HG02571 (cell line): Measurements from ENCODE around the gene CASP8.
"Not testable (repeated sequence)": the region's sequence is repeated elsewhere in the genome, so short reads cannot be mapped to it uniquely, and the experiment has no call there.

Experiments used
- ATAC-seq: cut with Tn5 transposase; IDR thresholded peaks from one replicate; pipeline ENCODE4 v1.9.1; 2021; ENCODE audit warnings: mild to moderate bottlenecking, moderate library complexity; ENCODE audit not compliant: unreplicated experiment

CASP8 gene

DNA sequence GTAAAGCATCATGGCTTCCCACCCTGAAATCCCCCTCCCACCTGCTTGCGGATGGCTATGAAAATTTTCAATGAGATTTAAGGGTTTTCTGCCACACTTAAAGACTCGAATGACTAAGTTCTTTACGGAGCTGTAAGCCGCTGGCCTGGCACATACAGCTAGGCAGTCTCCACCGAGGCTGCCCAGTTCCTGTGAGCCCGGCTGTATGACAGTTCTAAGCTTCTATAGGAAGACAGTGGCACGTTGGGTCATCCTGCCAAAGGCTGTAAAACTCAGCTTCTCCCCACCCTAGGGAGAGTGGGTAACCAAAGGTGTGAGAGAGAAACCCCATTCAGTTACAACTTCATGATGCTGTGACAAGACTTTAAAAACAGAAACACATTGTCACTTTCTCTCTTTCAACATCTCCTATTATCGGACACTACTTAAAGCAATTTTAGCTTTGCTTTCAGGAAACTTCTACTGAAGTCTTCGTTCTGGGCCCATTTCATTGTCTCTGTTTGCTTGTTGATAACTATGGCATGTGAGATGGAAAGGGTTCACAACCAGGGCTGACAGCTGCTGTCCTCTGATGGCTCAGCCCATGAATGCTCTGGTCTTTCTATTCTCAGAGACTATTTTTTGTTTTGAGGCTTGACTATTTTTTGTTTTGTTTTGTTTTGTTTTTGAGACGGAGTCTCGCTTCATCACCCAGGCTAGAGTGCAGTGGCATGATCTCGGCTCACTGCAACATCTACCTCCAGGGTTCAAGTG is 7.1 kb downstream of the CASP8 start:
- no peak for ATAC-seq

DNA sequence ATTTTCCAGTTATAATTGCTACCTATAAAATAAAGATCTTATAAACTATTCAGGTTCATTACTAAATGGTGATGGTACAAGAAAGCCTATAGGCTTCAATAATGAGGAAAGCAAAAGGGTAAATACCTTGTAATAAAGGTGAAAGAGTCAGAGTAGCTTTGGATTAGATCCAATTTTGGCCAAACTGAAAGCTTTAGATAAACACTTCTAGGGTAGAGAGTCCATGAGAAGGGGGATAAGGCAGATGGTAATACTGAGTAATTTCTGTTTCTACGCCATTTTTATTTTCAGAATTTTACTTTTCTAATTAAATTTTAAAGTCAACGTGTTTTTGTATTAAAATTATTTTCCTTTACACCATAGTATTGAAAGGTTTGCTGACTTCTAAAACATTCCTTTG is 9.4 kb downstream of the CASP8 start:
- ATAC-seq: no peak

DNA sequence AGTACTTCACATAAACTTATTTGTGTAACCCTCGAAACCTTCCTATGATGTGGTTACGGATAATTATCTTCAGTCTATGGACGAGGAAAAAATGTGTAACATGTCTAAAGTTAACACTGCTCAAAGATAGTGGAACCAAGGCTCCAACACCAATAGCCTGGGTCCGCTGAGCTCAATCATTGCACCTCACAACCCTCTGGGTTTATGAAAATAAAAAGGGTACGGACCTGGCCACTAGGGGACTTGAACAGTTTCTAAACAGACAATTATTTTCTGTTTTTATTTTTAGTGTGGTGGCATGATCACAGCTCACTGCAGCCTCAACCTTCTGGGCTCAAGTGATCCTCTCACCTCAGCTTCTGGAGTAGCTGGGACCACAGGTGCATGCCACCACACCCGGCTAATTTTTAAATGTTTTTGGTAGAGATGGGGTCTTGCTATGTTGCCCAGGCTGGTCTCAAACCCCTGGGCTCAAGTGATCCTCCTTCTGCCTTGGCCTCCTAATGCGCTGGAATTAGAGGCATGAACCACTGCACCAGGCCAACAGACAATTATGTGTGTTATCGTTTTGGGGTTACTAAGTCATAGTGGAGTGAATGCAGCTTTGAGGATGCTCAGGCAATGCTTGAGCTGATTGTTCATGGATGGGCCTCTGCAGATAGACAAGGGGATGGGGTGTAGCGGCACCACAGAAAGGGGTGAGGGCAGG is 10.1 kb downstream of the CASP8 start:
- no peak for ATAC-seq

DNA sequence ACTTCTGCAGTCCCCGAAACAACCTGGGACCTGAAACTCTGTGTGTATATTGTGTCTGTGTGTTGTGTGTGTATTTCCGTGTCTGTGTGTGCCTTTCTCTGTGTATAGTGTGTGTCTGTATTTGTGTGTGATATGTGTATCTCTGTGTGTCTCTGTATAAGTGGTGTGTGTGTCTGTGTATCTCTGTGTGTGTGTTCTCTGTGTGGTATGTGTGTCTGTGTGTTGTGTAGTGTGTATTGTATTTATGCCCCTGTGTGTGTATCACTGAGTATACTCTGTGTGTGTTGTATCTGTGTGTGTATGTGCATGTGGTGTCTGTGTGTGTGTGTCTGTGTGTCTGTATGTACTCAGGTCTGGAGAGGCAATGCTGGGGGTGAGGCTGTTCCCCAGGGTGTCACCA is 11.6 kb downstream of the CASP8 start:
- no peak for ATAC-seq

DNA sequence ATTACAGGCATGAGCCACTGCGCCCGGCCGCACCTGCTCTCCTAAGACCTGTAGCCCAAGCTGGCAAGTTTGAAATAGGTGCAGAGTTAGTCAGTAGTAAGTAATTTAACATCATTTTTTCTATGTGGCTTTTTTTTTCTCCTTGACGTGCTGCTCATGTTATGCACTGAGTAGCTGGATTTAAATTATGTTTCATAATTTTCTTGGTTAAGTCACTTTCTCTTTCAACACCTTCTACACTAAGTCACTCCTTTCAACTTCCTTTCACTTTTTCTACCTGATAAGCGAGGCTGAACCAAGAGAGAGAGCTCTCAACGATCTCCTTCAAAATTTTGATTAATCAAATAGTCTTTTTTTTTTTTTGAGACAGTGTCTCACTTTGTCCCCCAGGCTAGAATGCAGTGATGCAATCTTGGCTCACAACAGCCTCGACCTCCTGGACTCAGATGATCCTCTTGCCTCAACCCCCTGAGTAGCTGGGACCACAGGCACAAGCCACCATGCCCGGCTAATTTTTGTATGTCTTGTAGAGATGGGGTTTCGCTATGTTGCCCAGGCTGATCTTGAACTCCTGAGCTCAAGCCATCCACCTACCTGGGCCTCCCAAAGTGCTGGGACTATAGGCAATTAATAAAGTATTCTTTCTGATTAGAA is 13.1 kb downstream of the CASP8 start:
- ATAC-seq: no peak

DNA sequence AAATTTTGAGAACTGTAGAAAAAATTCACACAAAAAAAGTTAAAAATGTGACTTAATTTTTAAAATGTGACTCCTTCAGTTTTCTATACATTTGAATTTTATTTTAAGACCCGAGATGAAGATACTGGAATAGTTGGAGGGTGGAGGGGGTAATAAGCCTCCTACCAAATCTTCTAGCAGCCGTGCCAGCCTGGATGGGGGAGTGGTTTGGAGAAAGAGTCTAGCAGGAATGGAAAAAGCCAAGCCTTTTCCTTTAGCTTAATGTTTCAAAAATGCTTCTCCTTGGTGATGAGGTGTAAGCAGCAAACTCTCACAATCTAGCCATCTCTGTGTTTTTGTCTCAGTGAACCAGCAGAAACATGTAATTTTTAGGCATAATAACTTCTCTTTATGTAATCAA is 14.7 kb downstream of the CASP8 start:
- no peak for ATAC-seq

DNA sequence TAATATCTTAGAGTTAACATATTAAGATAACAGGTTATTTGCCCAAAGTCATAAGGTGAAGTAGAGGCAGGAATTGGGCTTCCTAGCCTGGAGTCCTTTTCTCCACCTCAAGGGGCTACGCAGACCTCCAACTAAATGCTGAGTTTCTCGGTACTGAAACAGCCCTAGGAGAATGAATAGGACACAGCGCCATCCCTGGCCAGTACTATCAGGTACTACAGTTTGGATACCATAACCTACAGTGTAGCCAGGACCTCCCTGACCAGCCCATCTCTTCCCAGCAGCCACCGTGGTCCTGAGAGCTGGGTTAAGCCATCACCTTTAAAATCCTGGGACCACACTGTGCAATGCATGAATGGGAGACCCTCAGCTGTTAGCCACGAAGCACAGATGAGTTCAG is 15.7 kb downstream of the CASP8 start:
- no peak for ATAC-seq

DNA sequence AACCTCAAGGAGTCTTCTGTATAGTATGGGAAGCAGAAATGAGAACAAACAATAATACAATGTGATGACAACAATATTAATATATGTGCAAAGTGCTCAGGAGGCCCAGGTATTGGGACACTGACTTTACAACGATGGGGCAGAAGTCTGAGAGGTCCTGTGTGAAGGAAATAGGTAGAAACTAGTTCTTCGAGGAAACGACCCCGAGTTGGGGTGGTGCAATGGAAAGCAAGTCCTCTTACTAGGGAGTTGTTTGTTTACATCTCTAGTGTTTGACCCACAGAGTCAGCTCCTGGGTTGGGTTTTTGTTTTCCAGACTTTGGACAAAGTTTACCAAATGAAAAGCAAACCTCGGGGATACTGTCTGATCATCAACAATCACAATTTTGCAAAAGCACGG is 16.2 kb downstream of the CASP8 start:
- no peak for ATAC-seq

DNA sequence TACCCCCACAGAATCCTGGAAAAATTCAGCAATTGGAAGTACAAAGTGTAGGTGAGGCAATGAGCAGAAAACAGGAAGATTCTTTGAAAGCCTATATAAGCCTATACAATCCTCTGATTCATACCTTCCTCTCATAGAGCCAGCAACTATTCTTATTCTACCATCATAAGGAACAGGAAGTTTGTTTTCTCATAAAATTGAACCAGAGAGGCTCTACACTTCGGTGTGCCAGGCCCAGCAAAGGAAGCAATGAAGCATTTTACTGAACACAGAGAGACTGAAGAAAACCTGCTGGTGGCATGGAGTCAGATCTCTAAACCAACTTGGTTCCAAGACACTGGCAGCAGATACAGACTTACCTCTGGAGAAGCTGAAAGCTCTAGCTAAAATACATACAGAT is 18.7 kb downstream of the CASP8 start:
- no peak for ATAC-seq

DNA sequence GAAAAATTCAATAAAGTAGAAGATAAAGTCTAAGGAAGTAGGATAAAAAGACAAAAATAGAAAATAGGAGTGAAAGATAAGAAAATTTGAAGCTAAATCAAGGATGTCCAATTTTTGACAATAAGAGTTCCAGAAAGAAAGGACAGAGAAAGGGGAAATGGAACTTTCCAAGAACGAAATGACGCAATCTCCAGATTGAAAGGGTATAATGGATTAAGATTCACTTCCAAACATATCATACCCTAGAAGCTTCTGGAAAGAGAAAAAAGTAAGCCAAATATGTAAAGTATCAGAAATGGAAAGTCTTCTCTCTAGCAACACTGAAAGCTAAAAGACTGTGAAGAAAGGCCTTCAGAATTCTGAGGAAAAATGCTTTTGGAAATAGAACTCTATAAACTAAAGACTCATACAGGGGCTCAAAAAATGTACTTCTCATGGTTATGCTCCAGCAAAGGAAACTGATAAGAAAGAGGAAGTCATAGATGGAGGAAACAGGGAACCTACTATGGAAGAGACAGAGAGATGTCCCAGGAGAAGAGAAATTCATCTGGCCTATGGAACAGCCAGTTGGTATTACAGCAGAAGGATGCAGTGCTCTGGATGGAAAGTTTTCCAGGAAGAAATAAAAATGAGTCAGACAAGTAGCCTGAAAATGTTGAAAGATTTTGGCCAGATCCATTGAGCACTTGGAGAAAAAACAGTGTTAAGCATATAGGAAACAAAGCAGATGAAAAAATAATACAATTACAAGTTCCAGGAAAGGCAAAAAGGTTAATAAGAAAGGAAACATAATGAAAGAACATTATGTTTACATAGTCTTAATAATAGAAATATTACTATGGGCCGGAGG is 20.1 kb downstream of the CASP8 start:
- no peak for ATAC-seq

DNA sequence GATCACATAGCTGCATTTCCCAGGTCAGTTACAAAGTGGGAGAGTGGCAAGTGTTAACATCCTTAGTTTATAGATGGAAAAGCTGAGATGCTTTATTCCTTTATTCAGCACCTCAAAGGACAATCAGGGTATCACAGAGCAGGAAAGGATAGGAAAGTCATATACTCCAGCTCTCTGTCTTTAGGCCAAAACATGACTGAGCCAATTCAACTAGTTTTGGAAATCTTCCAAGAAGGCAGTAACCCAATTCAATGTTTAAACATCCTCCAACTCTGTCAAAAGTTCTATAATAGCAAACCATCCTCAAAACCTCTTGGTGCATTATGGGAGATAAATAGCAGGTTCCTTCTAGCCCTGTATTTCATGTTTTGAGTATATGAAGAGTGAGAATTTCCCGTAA is 25.2 kb downstream of the CASP8 start:
- no peak for ATAC-seq

DNA sequence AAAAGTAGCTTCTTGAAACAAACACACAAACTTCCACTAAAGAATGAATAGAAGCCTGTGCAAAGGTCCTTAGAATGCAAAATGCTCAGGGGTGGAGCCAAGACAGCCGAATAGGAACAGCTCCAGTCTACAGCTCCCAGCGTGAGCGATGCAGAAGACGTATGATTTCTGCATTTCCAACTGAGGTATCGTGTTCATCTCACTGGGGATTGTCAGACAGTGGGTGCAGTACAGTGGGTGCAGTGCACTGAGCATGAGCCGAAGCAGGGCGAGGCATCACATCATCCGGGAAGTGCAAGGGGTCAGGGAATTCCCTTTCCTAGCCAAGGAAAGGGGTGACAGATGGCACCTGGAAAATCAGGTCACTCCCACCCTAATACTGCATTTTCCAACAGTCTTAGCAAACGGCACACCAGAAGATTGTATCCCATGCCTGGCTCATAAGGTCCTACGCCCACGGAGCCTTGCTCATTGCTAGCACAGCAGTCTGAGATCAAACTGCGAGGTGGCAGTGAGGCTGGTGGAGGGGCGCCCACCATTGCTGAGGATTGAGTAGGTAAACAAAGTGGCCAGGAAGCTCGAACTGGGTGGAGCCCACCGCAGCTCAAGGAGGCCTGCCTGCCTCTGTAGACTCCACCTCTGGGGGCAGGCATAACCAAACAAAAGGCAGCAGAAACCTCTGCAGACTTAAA is 30.3 kb downstream of the CASP8 start:
- ATAC-seq: not testable (repeated sequence)

DNA sequence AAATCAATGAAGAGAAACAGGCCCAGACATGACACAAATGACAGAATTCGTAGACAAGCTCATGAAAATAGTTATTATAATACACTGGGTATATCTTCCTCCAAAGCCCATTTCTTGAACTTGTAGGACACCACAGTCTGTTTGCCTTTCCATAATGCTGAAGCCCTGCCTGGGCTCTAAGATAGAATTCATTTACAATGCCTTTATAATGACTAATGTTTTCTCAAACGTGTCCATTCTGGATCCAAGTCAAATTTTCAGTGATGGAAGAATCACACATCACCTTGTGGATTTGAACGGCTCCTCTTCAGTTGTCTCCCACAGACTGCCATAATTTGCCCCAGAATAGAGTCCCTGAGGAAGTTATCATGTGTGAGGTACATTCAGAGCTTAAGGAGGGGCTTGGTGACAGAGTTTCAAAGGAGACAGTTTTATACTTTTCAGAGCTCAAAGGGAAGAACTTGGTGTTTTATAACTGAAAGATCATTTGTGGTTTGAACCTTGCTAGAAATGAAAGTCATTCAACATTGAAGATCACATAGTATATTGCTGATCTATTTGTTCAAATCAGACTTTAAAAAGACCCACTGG is 38.2 kb downstream of the CASP8 start:
- ATAC-seq: no peak

DNA sequence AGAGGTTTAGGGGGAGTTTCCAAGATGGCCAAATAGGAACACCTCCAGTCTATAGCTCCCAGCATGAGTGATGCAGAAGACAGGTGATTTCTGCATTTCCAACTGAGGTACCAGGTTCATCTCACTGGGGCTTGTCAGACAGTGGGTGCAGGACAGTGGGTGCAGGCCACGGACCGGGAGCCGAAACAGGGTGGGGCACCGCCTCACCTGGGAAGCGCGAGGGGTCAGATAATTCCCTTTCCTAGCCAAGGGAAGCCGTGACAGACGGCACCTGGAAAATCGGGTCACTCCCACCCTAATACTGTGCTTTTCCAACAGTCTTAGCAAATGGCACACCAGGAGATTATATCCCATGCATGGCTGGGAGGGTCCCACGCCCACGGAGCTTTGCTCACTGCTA is 39.6 kb downstream of the CASP8 start:
- not testable (repeated sequence) for ATAC-seq

DNA sequence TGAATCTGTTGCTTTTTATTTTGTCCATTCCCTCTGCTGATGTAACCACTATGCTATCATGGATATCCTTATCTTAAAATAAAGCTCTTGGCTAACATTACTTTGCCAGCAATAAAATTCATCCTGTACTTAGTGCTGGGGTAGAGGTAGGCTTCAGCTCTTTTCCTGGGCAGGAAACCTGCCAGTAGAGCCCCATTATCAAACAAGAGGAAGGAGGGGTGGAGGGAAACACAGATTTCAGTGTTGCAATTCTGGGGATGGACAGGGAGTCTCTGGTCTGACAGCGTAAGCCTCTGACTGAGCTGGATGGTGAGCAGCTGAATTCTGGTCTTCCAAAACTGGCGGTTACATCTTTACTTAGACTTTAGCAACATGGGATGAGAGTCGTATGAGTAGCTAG is 47.5 kb downstream of the CASP8 start:
- no peak for ATAC-seq

DNA sequence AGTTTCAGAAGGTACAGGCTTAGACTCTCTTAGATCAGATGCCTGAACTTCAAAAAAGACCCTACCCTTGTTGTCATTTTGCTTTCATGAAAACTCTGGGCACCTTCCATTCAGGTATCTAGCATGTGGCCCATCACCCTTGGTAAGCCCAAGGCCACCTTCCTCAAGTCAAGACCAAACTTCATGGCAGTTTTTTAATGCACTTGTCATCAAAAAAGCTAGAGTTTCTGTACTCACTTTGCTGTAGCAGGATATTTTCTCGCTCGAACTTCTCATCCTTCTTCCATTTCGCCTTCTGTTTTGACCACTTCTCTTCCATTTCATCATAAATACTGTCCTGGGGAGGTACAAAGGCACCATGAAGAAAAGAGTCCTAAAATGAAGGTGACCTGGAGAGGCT is 48.6 kb downstream of the CASP8 start:
- ATAC-seq: no peak

DNA sequence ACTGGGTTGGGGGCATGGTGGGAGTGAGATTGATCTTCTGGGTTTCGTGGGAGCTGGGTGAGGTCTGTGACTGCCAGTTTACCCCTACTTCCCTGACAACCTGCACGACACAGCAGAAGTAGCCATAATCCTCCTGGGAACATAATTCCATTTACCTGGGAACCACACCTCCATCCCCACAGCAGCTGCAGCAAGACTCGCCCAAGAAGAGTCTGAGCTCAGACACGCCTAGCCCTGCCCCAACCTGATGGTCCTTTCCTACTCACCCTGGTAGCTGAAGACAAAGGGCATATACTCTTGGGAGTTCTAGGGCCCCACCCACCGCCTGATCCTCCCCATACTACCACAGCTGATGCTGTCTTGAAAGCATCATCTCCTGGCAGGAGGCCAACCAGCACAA is 53.0 kb downstream of the CASP8 start:
- ATAC-seq: no peak

DNA sequence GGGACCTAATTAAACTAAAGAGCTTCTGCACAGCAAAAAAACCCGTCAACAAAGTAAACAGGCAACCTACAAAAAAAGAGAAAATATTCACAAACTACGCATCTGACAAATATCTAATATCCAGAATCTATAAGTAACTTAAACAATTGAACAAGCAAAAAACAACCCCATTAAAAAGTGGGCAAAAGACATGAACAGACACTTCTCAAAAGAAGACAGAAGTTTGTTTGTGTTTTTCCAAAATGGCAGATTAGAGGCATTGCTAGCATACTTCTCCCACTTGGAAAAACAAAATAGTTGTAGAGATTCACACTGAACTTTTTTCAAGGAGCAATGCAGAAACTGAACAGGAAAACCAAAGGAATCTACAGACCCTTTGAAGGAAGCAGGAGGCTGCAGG is 59.2 kb downstream of the CASP8 start:
- ATAC-seq: no peak

DNA sequence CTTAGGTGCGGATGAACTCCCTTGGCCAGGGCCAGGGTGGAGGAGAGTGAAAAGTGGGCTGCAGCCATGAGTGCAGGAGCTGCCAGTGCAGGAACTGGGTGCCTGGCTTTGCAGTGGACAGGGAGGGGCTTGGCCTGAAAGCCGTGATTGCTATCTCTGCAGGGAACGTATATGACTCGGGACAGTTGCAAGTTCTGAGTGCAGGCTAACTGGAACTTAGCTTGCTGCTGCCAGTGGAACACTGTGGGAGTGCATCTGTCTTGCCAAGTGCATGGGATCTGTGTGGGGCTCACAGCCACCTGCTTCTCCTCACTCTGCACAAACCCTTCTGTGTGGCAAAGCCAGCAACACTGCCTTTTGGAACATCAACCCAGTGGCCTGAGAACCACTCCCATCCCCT is 59.9 kb downstream of the CASP8 start:
- ATAC-seq: no peak

DNA sequence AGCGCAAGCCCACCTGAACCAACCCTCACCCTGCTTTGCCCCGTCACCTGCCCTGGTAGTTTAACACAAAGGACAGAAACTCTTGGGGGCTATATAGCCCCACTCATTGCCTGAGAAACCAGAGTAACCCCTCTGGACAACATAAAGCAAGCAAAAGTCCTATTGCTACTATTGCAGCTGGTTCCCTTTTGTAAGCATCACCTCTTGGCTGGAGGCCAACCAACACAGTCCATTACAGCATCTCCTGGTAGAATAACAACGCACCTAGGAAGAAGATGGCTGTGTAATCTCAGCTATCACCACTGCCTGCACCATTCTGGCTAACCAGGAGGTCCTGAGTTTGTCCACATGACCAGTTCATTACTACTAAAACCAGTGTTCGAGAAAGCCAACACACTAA is 60.4 kb downstream of the CASP8 start:
- ATAC-seq: no peak
